Liver (tissue), 3 donors: ENCODE results near the gene ELF4.

Source experiments
- JUND ChIP-seq, 2 donors: IDR thresholded peaks; 2 replicates each; pipeline ENCODE4 v1.6.1; 2016; ENCODE audit warnings: antibody characterized with exemption in 2 of 2
- TF ChIP-seq, protein P1 (sequence below): fragments of 150-350 bp; IDR thresholded peaks from 2 replicates; pipeline ENCODE4 v1.5.1; 2017; ENCODE audit warnings: improper control_type of control experiment, low read depth, low read length; ENCODE audit not compliant: missing input control
- TF ChIP-seq, protein P2 (sequence below): IDR thresholded peaks from 2 replicates; pipeline ENCODE4 v1.6.1; 2016; ENCODE audit warnings: antibody characterized with exemption, mild to moderate bottlenecking
- donor health status: healthy.
- donor health status: healthy.

DNA sequence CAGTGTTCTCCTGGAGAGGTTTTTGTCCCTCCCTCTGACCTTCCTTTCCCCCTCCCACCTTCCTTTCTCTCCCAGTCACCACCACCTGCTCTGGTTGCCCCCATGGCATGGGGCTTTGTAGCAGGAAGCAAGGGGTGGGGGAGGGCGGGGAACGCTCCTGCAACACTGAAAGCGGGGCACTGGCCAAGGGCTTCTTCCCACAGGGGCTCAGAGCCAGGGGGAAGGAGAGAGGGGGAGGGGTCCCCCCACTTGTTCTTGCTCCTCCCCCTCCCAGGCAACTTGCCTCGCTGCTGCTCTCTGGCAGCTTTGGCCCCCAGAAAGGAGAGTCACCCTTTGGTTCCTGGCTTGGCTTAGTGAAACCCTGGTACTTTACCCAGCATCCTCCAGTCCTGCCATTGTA, 79.5 kb downstream of the ELF4 start:
- TF ChIP-seq, protein P1, sequence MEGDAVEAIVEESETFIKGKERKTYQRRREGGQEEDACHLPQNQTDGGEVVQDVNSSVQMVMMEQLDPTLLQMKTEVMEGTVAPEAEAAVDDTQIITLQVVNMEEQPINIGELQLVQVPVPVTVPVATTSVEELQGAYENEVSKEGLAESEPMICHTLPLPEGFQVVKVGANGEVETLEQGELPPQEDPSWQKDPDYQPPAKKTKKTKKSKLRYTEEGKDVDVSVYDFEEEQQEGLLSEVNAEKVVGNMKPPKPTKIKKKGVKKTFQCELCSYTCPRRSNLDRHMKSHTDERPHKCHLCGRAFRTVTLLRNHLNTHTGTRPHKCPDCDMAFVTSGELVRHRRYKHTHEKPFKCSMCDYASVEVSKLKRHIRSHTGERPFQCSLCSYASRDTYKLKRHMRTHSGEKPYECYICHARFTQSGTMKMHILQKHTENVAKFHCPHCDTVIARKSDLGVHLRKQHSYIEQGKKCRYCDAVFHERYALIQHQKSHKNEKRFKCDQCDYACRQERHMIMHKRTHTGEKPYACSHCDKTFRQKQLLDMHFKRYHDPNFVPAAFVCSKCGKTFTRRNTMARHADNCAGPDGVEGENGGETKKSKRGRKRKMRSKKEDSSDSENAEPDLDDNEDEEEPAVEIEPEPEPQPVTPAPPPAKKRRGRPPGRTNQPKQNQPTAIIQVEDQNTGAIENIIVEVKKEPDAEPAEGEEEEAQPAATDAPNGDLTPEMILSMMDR = no peak
- TF ChIP-seq, protein P2, sequence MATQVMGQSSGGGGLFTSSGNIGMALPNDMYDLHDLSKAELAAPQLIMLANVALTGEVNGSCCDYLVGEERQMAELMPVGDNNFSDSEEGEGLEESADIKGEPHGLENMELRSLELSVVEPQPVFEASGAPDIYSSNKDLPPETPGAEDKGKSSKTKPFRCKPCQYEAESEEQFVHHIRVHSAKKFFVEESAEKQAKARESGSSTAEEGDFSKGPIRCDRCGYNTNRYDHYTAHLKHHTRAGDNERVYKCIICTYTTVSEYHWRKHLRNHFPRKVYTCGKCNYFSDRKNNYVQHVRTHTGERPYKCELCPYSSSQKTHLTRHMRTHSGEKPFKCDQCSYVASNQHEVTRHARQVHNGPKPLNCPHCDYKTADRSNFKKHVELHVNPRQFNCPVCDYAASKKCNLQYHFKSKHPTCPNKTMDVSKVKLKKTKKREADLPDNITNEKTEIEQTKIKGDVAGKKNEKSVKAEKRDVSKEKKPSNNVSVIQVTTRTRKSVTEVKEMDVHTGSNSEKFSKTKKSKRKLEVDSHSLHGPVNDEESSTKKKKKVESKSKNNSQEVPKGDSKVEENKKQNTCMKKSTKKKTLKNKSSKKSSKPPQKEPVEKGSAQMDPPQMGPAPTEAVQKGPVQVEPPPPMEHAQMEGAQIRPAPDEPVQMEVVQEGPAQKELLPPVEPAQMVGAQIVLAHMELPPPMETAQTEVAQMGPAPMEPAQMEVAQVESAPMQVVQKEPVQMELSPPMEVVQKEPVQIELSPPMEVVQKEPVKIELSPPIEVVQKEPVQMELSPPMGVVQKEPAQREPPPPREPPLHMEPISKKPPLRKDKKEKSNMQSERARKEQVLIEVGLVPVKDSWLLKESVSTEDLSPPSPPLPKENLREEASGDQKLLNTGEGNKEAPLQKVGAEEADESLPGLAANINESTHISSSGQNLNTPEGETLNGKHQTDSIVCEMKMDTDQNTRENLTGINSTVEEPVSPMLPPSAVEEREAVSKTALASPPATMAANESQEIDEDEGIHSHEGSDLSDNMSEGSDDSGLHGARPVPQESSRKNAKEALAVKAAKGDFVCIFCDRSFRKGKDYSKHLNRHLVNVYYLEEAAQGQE = no peak
- TF ChIP-seq JUND (IDR thresholded peaks at IDR 0.05) = no peak
